IMR-90 (cell line): ENCODE results near the gene PDLIM5. TPM values are rescaled to one million over a fixed set of nuclear protein-coding genes. Genes with fewer than 3 reads are reported as not detected.

ENCODE experiments used
- ATAC-seq: fragments of 200-7000 bp; cut with Tn5 transposase; 2 replicates; pipeline ENCODE4 v1.9.1; 2020; ENCODE audit warnings: low read depth, mild to moderate bottlenecking, moderate library complexity
- BruUV-seq: library from RNA; stranded (reverse); fragments of 400-500 nt; replicated peaks from 2 replicates; lab custom pipeline; 2021; lab: Mats Ljungman, UMichigan
- CTCF ChIA-PET: fragments of 300-600 bp; formaldehyde crosslinking; extraction: SDS; loops from one replicate; lab custom pipeline; 2021; ENCODE audit warnings: antibody characterized with exemption; lab: Yijun Ruan, JAX
- POLR2A ChIA-PET: fragments of 300-600 bp; sonication (Branson Sonifier 250); formaldehyde crosslinking; loops from one replicate; lab custom pipeline; 2022; ENCODE audit warnings: antibody characterized with exemption; ENCODE audit not compliant: unreplicated experiment; lab: Charles Lee
- DNase-seq: peaks from one replicate; pipeline ENCODE4 v3.0.0; 2013
- H2AFZ ChIP-seq: replicated peaks from 2 replicates; pipeline ENCODE3; 2013; ENCODE audit warnings: low read length, mild to moderate bottlenecking; ENCODE audit not compliant: poor library complexity
- H2AK5ac ChIP-seq: 2 replicates; pipeline ENCODE4 v1.6.1; 2013; ENCODE audit warnings: low read depth, low read length, inconsistent platforms
- H2AK9ac ChIP-seq: replicated peaks from 2 replicates; pipeline ENCODE3; 2013; ENCODE audit warnings: mild to moderate bottlenecking, low read depth, low read length, moderate library complexity; ENCODE audit not compliant: poor library complexity
- H2BK120ac ChIP-seq: 2 replicates; pipeline ENCODE4 v1.6.1; 2013; ENCODE audit warnings: low read depth, low read length, inconsistent platforms
- H2BK15ac ChIP-seq: 3 replicates; pipeline ENCODE4 v1.6.1; 2013; ENCODE audit warnings: low read depth, low read length, inconsistent platforms
- H2BK20ac ChIP-seq: 2 replicates; pipeline ENCODE4 v1.6.1; 2013; ENCODE audit warnings: low read depth, mild to moderate bottlenecking, inconsistent platforms, low read length, moderate library complexity
- H2BK5ac ChIP-seq: 2 replicates; pipeline ENCODE4 v1.6.1; 2013; ENCODE audit warnings: mild to moderate bottlenecking, low read depth, low read length, inconsistent platforms; ENCODE audit not compliant: poor library complexity, severe bottlenecking
- H3K14ac ChIP-seq: replicated peaks from 2 replicates; pipeline ENCODE4 v1.6.1; 2013; ENCODE audit warnings: low read depth, low read length, inconsistent platforms
- H3K18ac ChIP-seq: 2 replicates; pipeline ENCODE4 v1.6.1; 2013; ENCODE audit warnings: low read depth, low read length, control low read depth
- H3K23ac ChIP-seq: 2 replicates; pipeline ENCODE4 v1.6.1; 2013; ENCODE audit warnings: low read depth, low read length, inconsistent platforms
- H3K27ac ChIP-seq: 2 replicates; pipeline ENCODE4 v1.5.1; 2013; ENCODE audit warnings: mild to moderate bottlenecking, control low read depth, low read length; ENCODE audit not compliant: insufficient read depth
- H3K27me3 ChIP-seq: 2 replicates; pipeline ENCODE4 v1.6.1; 2013; ENCODE audit warnings: low read length; ENCODE audit not compliant: control insufficient read depth, insufficient read depth
- H3K36me3 ChIP-seq: 2 replicates; pipeline ENCODE4 v1.6.1; 2013; ENCODE audit warnings: low read length, mixed read lengths; ENCODE audit not compliant: control insufficient read depth, insufficient read depth
- H3K4ac ChIP-seq: 2 replicates; pipeline ENCODE4 v1.6.1; 2013; ENCODE audit warnings: low read depth, low read length, inconsistent platforms
- H3K4me1 ChIP-seq: 2 replicates; pipeline ENCODE4 v1.6.1; 2013; ENCODE audit warnings: low read length, mixed read lengths; ENCODE audit not compliant: control insufficient read depth, insufficient read depth
- H3K4me2 ChIP-seq: 2 replicates; pipeline ENCODE4 v1.6.1; 2013; ENCODE audit warnings: low read depth, mild to moderate bottlenecking, control low read depth, low read length, moderate library complexity
- H3K4me3 ChIP-seq: 2 replicates; pipeline ENCODE4 v1.5.1; 2013; ENCODE audit warnings: low read depth, mild to moderate bottlenecking, control low read depth, low read length, moderate library complexity; ENCODE audit not compliant: insufficient read depth
- H3K56ac ChIP-seq: 2 replicates; pipeline ENCODE4 v1.6.1; 2013; ENCODE audit warnings: low read length, inconsistent platforms; ENCODE audit not compliant: insufficient read depth; ENCODE audit errors: extremely low read depth
- H3K79me1 ChIP-seq, 2 experiments: 2 replicates each; pipeline ENCODE4 v1.6.1; 2013; ENCODE audit warnings: low read length in 2 of 2, inconsistent platforms in 1 of 2, low read depth in 1 of 2
- H3K9ac ChIP-seq: 2 replicates; pipeline ENCODE4 v1.6.1; 2013; ENCODE audit warnings: low read depth, low read length, control low read depth
- H3K9me1 ChIP-seq: 2 replicates; pipeline ENCODE4 v1.6.1; 2013; ENCODE audit warnings: low read length, inconsistent platforms; ENCODE audit not compliant: insufficient read depth
- H3K9me3 ChIP-seq: 2 replicates; pipeline ENCODE4 v1.6.1; 2013; ENCODE audit warnings: low read length; ENCODE audit not compliant: control insufficient read depth, insufficient read depth
- H4K20me1 ChIP-seq: 2 replicates; pipeline ENCODE4 v1.6.1; 2013; ENCODE audit warnings: low read length, inconsistent platforms; ENCODE audit not compliant: insufficient read depth
- H4K5ac ChIP-seq: 2 replicates; pipeline ENCODE4 v1.6.1; 2013; ENCODE audit warnings: mild to moderate bottlenecking, low read depth, low read length, control low read depth
- H4K8ac ChIP-seq, 2 experiments: 2 replicates each; pipeline ENCODE4 v1.6.1; 2013; ENCODE audit warnings: low read depth in 2 of 2, low read length in 2 of 2, control low read depth in 1 of 2, inconsistent platforms in 1 of 2
- H4K91ac ChIP-seq: 2 replicates; pipeline ENCODE4 v1.6.1; 2013; ENCODE audit warnings: low read depth, low read length, inconsistent platforms; ENCODE audit not compliant: insufficient read depth
- BHLHE40 ChIP-seq: fragments of 150-350 bp; IDR thresholded peaks from 2 replicates; pipeline ENCODE4 v1.6.1; 2016; ENCODE audit warnings: mild to moderate bottlenecking, low read depth, low read length
- CEBPB ChIP-seq: IDR thresholded peaks from 2 replicates; pipeline ENCODE4 v1.6.1; 2012; ENCODE audit warnings: low read depth, low read length, improper control_type of control experiment
- CHD1 ChIP-seq: IDR thresholded peaks from 2 replicates; pipeline ENCODE4 v1.6.1; 2012; ENCODE audit warnings: low read depth, low read length, improper control_type of control experiment
- FOS ChIP-seq: fragments of 150-350 bp; IDR thresholded peaks from 2 replicates; pipeline ENCODE4 v1.6.1; 2016; ENCODE audit warnings: low read depth, low read length
- MAFK ChIP-seq: IDR thresholded peaks from 2 replicates; pipeline ENCODE4 v1.6.1; 2012; ENCODE audit warnings: low read depth, low read length, improper control_type of control experiment
- MAZ ChIP-seq: IDR thresholded peaks from 2 replicates; pipeline ENCODE4 v1.6.1; 2012; ENCODE audit warnings: low read depth, mild to moderate bottlenecking, low read length, improper control_type of control experiment, moderate library complexity, borderline replicate concordance
- MXI1 ChIP-seq: IDR thresholded peaks from 2 replicates; pipeline ENCODE4 v1.6.1; 2012; ENCODE audit warnings: low read depth, mild to moderate bottlenecking, low read length, moderate library complexity, borderline replicate concordance
- NFE2L2 ChIP-seq: fragments of 150-350 bp; IDR thresholded peaks from 2 replicates; pipeline ENCODE4 v1.6.1; 2016; ENCODE audit warnings: low read depth, mild to moderate bottlenecking, low read length
- RAD21 ChIP-seq: IDR thresholded peaks from 2 replicates; pipeline ENCODE4 v1.6.1; 2012; ENCODE audit warnings: low read length, improper control_type of control experiment
- RCOR1 ChIP-seq: IDR thresholded peaks from 2 replicates; pipeline ENCODE4 v1.6.1; 2012; ENCODE audit warnings: mild to moderate bottlenecking, low read length, improper control_type of control experiment; ENCODE audit not compliant: insufficient replicate concordance
- RFX5 ChIP-seq: IDR thresholded peaks from 2 replicates; pipeline ENCODE4 v1.8.0; 2012; ENCODE audit warnings: low read depth, mild to moderate bottlenecking, low read length, moderate library complexity
- SMC3 ChIP-seq: fragments of 150-350 bp; IDR thresholded peaks from 2 replicates; pipeline ENCODE4 v1.6.1; 2016; ENCODE audit warnings: low read depth, mild to moderate bottlenecking, antibody characterized with exemption, low read length, moderate library complexity
- WGBS, 2 experiments: methylation state at CpG; one replicate each; pipeline versions ENCODE4 v1.1.5 to v1.1.7; 2013; ENCODE audit warnings: missing lambda C conversion rate in 2 of 2; ENCODE audit not compliant: insufficient read length in 1 of 2; ENCODE audit errors: extremely low coverage in 2 of 2; 5-methylcytosine and 5-hydroxymethylcytosine counted together
- dilution Hi-C: fragments of 300-500 bp; cut with HindIII; formaldehyde crosslinking; loops from one replicate; pipeline ENCODE4 v1.14.3; 2018; ENCODE audit warnings: low sequenced_read_pairs; ENCODE audit not compliant: unreplicated experiment
- in situ Hi-C: fragments of 300-500 bp; cut with MboI; formaldehyde crosslinking; loops from 3 replicates; pipeline ENCODE4 v1.14.3; 2019; ENCODE audit warnings: low sequenced_read_pairs, inconsistent platforms, mixed read lengths
- intact Hi-C: fragments of 100-400 bp; cut with micrococcal nuclease; formaldehyde crosslinking; loops from 2 replicates; pipeline ENCODE4 v1.10.0; 2022
- polyA plus RNA-seq, 3 experiments: library from polyadenylated mRNA; depleted of rRNA; stranded (reverse); fragments of >200 nt; gene quantifications; 2 replicates each; pipeline ENCODE4 v1.2.3, GENCODE V29; 2012; ENCODE audit warnings: low replicate concordance in 1 of 3
- total RNA-seq: library from RNA; depleted of rRNA; stranded (reverse); fragments of >200 nt; gene quantifications from 2 replicates; pipeline ENCODE4 v1.2.3, GENCODE V29; 2012
- TF ChIP-seq, protein P1 (sequence below): fragments of 150-350 bp; IDR thresholded peaks from 2 replicates; pipeline ENCODE4 v1.6.1; 2016; ENCODE audit warnings: low read depth, mild to moderate bottlenecking, low read length, moderate library complexity, borderline replicate concordance
- TF ChIP-seq, protein P2 (sequence below): fragments of 150-350 bp; IDR thresholded peaks from 2 replicates; pipeline ENCODE4 v1.6.1; 2017; ENCODE audit warnings: mild to moderate bottlenecking, antibody characterized with exemption, low read length, low read depth

Gene PDLIM5
- total and polyA plus RNA-seq, 2 of the 4 experiments (the other 2 are of a cell fraction): 96.5 to 188 TPM

DNA sequence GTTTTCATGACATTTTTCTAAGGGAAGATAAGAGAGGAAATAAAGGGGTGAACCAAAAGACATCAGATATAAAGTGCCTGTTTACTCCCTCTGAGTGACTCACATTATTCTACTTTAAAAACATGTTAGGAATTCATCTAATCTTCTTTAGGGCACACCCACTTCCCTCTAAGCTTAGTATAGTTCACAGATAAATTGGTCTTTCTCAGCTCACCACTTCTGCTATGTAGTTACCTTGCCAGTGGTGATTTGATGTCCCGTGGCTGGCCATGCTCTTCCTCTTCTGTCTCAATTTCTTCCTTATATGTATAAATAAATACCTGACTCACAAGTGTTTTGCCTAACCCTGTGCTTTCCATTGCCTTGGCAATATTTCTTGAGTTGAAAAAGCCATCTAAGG, 96.8 kb downstream of the PDLIM5 start:
- dilution Hi-C loops: no loop called here
- BruUV-seq: no TSS peak
- H2BK15ac ChIP-seq: peak overlapping the region; percentile 85; the same call in 2 of the 3 replicates
- no CpG with 5 or more reads among the region's 1 CpG for WGBS, 2 experiments
- ATAC-seq (peak; percentile 87), DNase-seq (peak; percentile 82)
- peaks cover 3% of the 10 kb centered on the region for H3K4me1 ChIP-seq
- no peaks in the 10 kb centered on the region for H3K27me3 ChIP-seq
- CTCF ChIA-PET: interaction anchor here (0.6 kb wide), 1 partner anchor 72 kb away, joined by 3 read pairs; no protein-coding TSS in a partner anchor
- H2BK5ac ChIP-seq: peak overlapping the region; percentile 75
- peak overlapping the region; percentile 81; the same call in 1 of the 2 replicates for H3K18ac ChIP-seq
- peak overlapping the region; percentile 88; the same call in 1 of the 2 replicates for H2BK120ac ChIP-seq
- H4K8ac ChIP-seq: peak overlapping the region in 1 of 2 experiments; percentile 54; a peak in 2 of 4 replicates
- peaks cover 26 to 45% of the 10 kb centered on the region in 2 experiments for H3K79me1 ChIP-seq
- TF ChIP-seq RAD21 (no peak), RFX5 (no peak), MAZ (no peak), BHLHE40 (no peak; the same call in 1 of the 2 replicates), NFE2L2 (no peak), SMC3 (no peak), RCOR1 (no peak), MAFK (no peak), MXI1 (no peak), FOS (peak; percentile 2; the same call in 1 of the 2 replicates), CEBPB (peak; percentile 66), CHD1 (no peak)
- TF ChIP-seq, protein P1, sequence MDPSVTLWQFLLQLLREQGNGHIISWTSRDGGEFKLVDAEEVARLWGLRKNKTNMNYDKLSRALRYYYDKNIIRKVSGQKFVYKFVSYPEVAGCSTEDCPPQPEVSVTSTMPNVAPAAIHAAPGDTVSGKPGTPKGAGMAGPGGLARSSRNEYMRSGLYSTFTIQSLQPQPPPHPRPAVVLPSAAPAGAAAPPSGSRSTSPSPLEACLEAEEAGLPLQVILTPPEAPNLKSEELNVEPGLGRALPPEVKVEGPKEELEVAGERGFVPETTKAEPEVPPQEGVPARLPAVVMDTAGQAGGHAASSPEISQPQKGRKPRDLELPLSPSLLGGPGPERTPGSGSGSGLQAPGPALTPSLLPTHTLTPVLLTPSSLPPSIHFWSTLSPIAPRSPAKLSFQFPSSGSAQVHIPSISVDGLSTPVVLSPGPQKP: no peak
- TF ChIP-seq, protein P2, sequence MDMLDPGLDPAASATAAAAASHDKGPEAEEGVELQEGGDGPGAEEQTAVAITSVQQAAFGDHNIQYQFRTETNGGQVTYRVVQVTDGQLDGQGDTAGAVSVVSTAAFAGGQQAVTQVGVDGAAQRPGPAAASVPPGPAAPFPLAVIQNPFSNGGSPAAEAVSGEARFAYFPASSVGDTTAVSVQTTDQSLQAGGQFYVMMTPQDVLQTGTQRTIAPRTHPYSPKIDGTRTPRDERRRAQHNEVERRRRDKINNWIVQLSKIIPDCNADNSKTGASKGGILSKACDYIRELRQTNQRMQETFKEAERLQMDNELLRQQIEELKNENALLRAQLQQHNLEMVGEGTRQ: no peak
- 0 out of 2 replicates have a peak overlapping the region, but pooled peaks have one; percentile 83 for H2BK20ac ChIP-seq
- POLR2A ChIA-PET: no interaction called here
- in situ Hi-C loops: no loop called here
- no peak overlapping the region for H3K4me3 ChIP-seq
- H3K23ac ChIP-seq: peak overlapping the region; percentile 79; the same call in 1 of the 2 replicates
- no peak overlapping the region for H3K9ac ChIP-seq
- H3K9me1 ChIP-seq: peaks cover 5% of the 10 kb centered on the region; the same call in 1 of the 2 replicates
- H3K4ac ChIP-seq: peak overlapping the region; percentile 70; the same call in 1 of the 2 replicates
- H2AFZ ChIP-seq: no peak overlapping the region
- H4K91ac ChIP-seq: no peak overlapping the region
- no peaks in the 10 kb centered on the region; the same call in 1 of the 2 replicates for H3K36me3 ChIP-seq
- peak overlapping the region; percentile 72 for H3K4me2 ChIP-seq
- H2AK5ac ChIP-seq: no peak overlapping the region
- H2AK9ac ChIP-seq: no peak overlapping the region
- H3K14ac ChIP-seq: peak overlapping the region; percentile 85; the same call in 1 of the 2 replicates
- no peak overlapping the region for H3K56ac ChIP-seq
- H3K27ac ChIP-seq: peak overlapping the region; percentile 23; the same call in 1 of the 2 replicates
- intact Hi-C loops: no loop called here
- H4K5ac ChIP-seq: no peak overlapping the region
- H3K9me3 ChIP-seq: no peaks in the 10 kb centered on the region
- no peaks in the 10 kb centered on the region; the same call in 1 of the 2 replicates for H4K20me1 ChIP-seq
